ENCODE results near the gene RBM27.
A peak's percentile ranks its signal among the peaks of the same experiment; 100 is the strongest.
"Not testable (repeated sequence)": the region's sequence is repeated elsewhere in the genome, so short reads cannot be mapped to it uniquely, and the experiment has no call there.

Gene RBM27

GRCh38 chr5:146173597-146173996 lies 29.8 kb upstream of the RBM27 start:
- TF ChIP-seq, protein P1, sequence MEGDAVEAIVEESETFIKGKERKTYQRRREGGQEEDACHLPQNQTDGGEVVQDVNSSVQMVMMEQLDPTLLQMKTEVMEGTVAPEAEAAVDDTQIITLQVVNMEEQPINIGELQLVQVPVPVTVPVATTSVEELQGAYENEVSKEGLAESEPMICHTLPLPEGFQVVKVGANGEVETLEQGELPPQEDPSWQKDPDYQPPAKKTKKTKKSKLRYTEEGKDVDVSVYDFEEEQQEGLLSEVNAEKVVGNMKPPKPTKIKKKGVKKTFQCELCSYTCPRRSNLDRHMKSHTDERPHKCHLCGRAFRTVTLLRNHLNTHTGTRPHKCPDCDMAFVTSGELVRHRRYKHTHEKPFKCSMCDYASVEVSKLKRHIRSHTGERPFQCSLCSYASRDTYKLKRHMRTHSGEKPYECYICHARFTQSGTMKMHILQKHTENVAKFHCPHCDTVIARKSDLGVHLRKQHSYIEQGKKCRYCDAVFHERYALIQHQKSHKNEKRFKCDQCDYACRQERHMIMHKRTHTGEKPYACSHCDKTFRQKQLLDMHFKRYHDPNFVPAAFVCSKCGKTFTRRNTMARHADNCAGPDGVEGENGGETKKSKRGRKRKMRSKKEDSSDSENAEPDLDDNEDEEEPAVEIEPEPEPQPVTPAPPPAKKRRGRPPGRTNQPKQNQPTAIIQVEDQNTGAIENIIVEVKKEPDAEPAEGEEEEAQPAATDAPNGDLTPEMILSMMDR (IDR thresholded peaks at IDR 0.05; ENCODE audit: insufficient read depth, low read depth, low read length, missing control alignments): no peak
- DNase-seq (ENCODE audit: low read depth): no peak

GRCh38 chr5:146176805-146177204 lies 26.6 kb upstream of the RBM27 start:
- DNase-seq (ENCODE audit: low read depth): no peak

More at GRCh38 chr5:146173597-146173996, 29.8 kb upstream of the RBM27 start:
- H3K4me3 ChIP-seq (ENCODE audit: low read length): no peak overlapping the region

DNA sequence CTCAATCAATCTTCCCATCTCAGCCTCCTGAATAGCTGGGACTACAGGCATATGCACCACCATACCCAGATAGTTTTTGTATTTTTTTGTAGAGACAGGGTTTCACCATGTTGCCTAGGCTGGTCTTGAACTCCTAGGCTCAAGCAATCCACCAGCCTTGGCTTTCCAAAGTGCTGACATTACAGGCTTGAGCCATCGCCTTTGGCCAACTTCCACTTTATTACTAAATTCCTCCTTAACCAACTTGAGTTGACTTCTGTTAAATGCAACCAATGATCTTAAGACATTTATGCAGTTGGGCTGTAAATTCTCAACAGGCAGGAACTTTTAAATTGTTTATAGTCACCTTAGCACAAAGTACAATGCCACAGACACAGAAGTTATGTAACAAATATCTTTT lies 23.7 kb upstream of the RBM27 start:
- DNase-seq (ENCODE audit: low read depth): no peak
- TF ChIP-seq, protein P1 (IDR thresholded peaks at IDR 0.05; ENCODE audit: insufficient read depth, low read depth, low read length, missing control alignments): no peak
- no peak overlapping the region for H3K4me3 ChIP-seq (ENCODE audit: low read length)

More at GRCh38 chr5:146176805-146177204, 26.6 kb upstream of the RBM27 start:
- H3K4me3 ChIP-seq (ENCODE audit: low read length): no peak overlapping the region
- TF ChIP-seq, protein P1 (IDR thresholded peaks at IDR 0.05; ENCODE audit: insufficient read depth, low read depth, low read length, missing control alignments): no peak

- H3K4me3 ChIP-seq (ENCODE audit: low read length): peak overlapping the region; percentile 83
- not testable (repeated sequence) for DNase-seq (ENCODE audit: low read depth)
These were observed 20.0 kb upstream of the RBM27 start for GRCh38 chr5:146183403-146183802.

- TF ChIP-seq, protein P1 (IDR thresholded peaks at IDR 0.05; ENCODE audit: insufficient read depth, low read depth, low read length, missing control alignments): no peak
- no peak overlapping the region for H3K4me3 ChIP-seq (ENCODE audit: low read length)
- peak; percentile 54 for DNase-seq (ENCODE audit: low read depth)
These were observed 18.2 kb upstream of the RBM27 start for GRCh38 chr5:146185161-146185560.

GRCh38 chr5:146188358-146188757 lies 15.0 kb upstream of the RBM27 start:
- TF ChIP-seq, protein P1 (IDR thresholded peaks at IDR 0.05; ENCODE audit: insufficient read depth, low read depth, low read length, missing control alignments): no peak
- peak; percentile 86 for DNase-seq (ENCODE audit: low read depth)

GRCh38 chr5:146192571-146193043 lies 10.8 kb upstream of the RBM27 start:
- TF ChIP-seq, protein P1 (IDR thresholded peaks at IDR 0.05; ENCODE audit: insufficient read depth, low read depth, low read length, missing control alignments): no peak
- DNase-seq (ENCODE audit: low read depth): no peak
- no peak overlapping the region for H3K4me3 ChIP-seq (ENCODE audit: low read length)

More at GRCh38 chr5:146188358-146188757, 15.0 kb upstream of the RBM27 start:
- no peak overlapping the region for H3K4me3 ChIP-seq (ENCODE audit: low read length)
